Kidney (tissue), 14 donors: ENCODE data around the gene SLC48A1. TPM values are rescaled to one million over a fixed set of nuclear protein-coding genes. Genes with fewer than 3 reads are reported as not detected.

Experiments used
- DNase-seq, 5 donors: peaks; one replicate each; pipeline ENCODE4 v3.0.0-alpha.2; 2013 to 2020
- FAIRE-seq: peaks from 2 replicates; lab custom pipeline; 2012; peaks lifted over from hg19 to GRCh38; lab: Jason Lieb, UNC
- H3K27ac ChIP-seq, 2 donors: one replicate each; pipeline ENCODE4 v1.7.0; 2013; ENCODE audit warnings: low read depth in 2 of 2, low read length in 2 of 2, inconsistent platforms in 1 of 2
- H3K27me3 ChIP-seq: one replicate; pipeline ENCODE4 v1.7.1; 2013; ENCODE audit warnings: low read length, inconsistent platforms; ENCODE audit not compliant: control insufficient read depth, insufficient read depth
- H3K36me3 ChIP-seq, 3 donors: one replicate each; pipeline versions ENCODE4 v1.7.0 to v1.7.1; 2013; ENCODE audit warnings: low read length in 3 of 3, control low read depth in 1 of 3, inconsistent platforms in 1 of 3; ENCODE audit not compliant: insufficient read depth in 3 of 3, control insufficient read depth in 2 of 3
- H3K4me1 ChIP-seq, 3 donors: one replicate each; pipeline versions ENCODE4 v1.7.0 to v1.7.1; 2013; ENCODE audit warnings: low read length in 3 of 3, inconsistent platforms in 1 of 3, low read depth in 1 of 3; ENCODE audit not compliant: control insufficient read depth in 2 of 3, insufficient read depth in 2 of 3
- H3K4me3 ChIP-seq, 3 donors: one replicate each; pipeline versions ENCODE4 v1.7.0 to v1.8.1; 2013; ENCODE audit warnings: low read length in 3 of 3, control low read depth in 1 of 3, inconsistent platforms in 1 of 3
- H3K9ac ChIP-seq, 3 donors: one replicate each; pipeline versions ENCODE4 v1.7.0 to v1.7.1; 2013; ENCODE audit warnings: low read length in 3 of 3, control low read depth in 1 of 3, inconsistent platforms in 1 of 3
- H3K9me3 ChIP-seq, 3 donors: one replicate each; pipeline versions ENCODE4 v1.7.0 to v1.7.1; 2013; ENCODE audit warnings: low read length in 3 of 3, control low read depth in 1 of 3, inconsistent platforms in 1 of 3; ENCODE audit not compliant: control insufficient read depth in 2 of 3, insufficient read depth in 1 of 3
- CTCF ChIP-seq: IDR thresholded peaks from 3 replicates; pipeline ENCODE4 v1.5.1; 2012; ENCODE audit warnings: mild to moderate bottlenecking, moderate library complexity, borderline replicate concordance; ENCODE audit not compliant: insufficient read depth; ENCODE audit errors: extremely low read depth
- intact Hi-C: fragments of 100-400 bp; cut with DNase I; formaldehyde crosslinking; loops from one replicate; pipeline ENCODE4 v1.11.1; 2022
- polyA plus RNA-seq: library from polyadenylated mRNA; stranded (reverse); fragments of 350-450 nt; fragmentation: Illumina TruSeq; extraction: RNeasy Lipid Tissue Mini Kit (QIAGEN cat#74804); gene quantifications from one replicate; pipeline ENCODE4 v1.2.3, GENCODE V29; 2014; ENCODE audit warnings: low read depth, low replicate concordance; ENCODE audit not compliant: insufficient read depth
- total RNA-seq: library from RNA; stranded (reverse); fragmentation: NEBNext Ultra II Directional; extraction: Animal tissue kit (Norgen Biotek cat#: 25700); gene quantifications from one replicate; pipeline ENCODE4 v1.2.1, GENCODE V29; 2021
- donor health status: control.
- donor health status: control.
- donor health status: control.
- donor health status: control.
- donor health status: control.
- donor health status: DM: yes; HTN: yes; CAD: no.
- donor health status: Normal renal cell carcinoma (clear cell type).

SLC48A1 gene
- total and polyA plus RNA-seq, 2 donors from 2014 or later = 56.9 to 69.9 TPM

GRCh38 chr12:47772094-47772660, 861 bp upstream of the SLC48A1 start:
- FAIRE-seq (no peak), DNase-seq (peak in 1 of 5 donors; percentile 41)
- intact Hi-C loops = no loop called here
- peak overlapping the region in 1 of 3 donors; percentile 14 for H3K4me3 ChIP-seq
- H3K36me3 ChIP-seq = no peaks in the 10 kb centered on the region
- H3K9ac ChIP-seq = peak overlapping the region in 1 of 3 donors; percentile 49
- TF ChIP-seq CTCF = no peak
- peaks cover 0 to 35% (median 14%) of the 10 kb centered on the region in 3 donors for H3K4me1 ChIP-seq
- H3K27ac ChIP-seq = no peak overlapping the region
- H3K9me3 ChIP-seq = no peaks in the 10 kb centered on the region
- no peaks in the 10 kb centered on the region for H3K27me3 ChIP-seq

- H3K4me1 ChIP-seq = peaks cover 0 to 33% (median 14%) of the 10 kb centered on the region in 3 donors
Measured at GRCh38 chr12:47772738-47773061, 338 bp upstream of the SLC48A1 start.

GRCh38 chr12:47773858-47774580, 981 bp downstream of the SLC48A1 start:
- peak overlapping the region in 1 of 2 donors; percentile 60 for H3K27ac ChIP-seq
- peak in 1 of 5 donors; percentile 53 for DNase-seq
- H3K36me3 ChIP-seq = no peaks in the 10 kb centered on the region
- H3K4me3 ChIP-seq = peak overlapping the region; percentile 21 to 73 (median 48)
- H3K9me3 ChIP-seq = no peaks in the 10 kb centered on the region
- FAIRE-seq = no peak
- intact Hi-C loops = no loop called here
- TF ChIP-seq CTCF = no peak
- no peaks in the 10 kb centered on the region for H3K27me3 ChIP-seq
- H3K4me1 ChIP-seq = peaks cover 0 to 43% (median 14%) of the 10 kb centered on the region in 3 donors
- H3K9ac ChIP-seq = peak overlapping the region in 2 of 3 donors; percentile 58 to 76

More at GRCh38 chr12:47772738-47773061, 338 bp upstream of the SLC48A1 start:
- Histone ChIP-seq H3K4me3 (peak overlapping the region; percentile 14 to 61 (median 55)), H3K27ac (no peak overlapping the region), H3K9ac (peak overlapping the region in 1 of 3 donors; percentile 49), H3K27me3 (no peaks in the 10 kb centered on the region), H3K36me3 (no peaks in the 10 kb centered on the region), H3K9me3 (no peaks in the 10 kb centered on the region)
- no peak for TF ChIP-seq CTCF
- FAIRE-seq (no peak), DNase-seq (no peak)
- intact Hi-C loops = no loop called here
